Trophoblast cell (in vitro differentiated cells and primary cell): ENCODE data around the gene HRH1.

Experiments
- DNase-seq, 2 donors: peaks; one replicate each; pipeline ENCODE4 v3.0.0-alpha.2; 2016
- H2AFZ ChIP-seq: 2 replicates; pipeline ENCODE4 v1.6.1; 2013; ENCODE audit warnings: low read length, moderate library complexity, mild to moderate bottlenecking; ENCODE audit not compliant: insufficient read depth, poor library complexity
- H2AK5ac ChIP-seq: 2 replicates; pipeline ENCODE4 v1.6.1; 2013; ENCODE audit warnings: mild to moderate bottlenecking, low read length
- H2BK120ac ChIP-seq: 2 replicates; pipeline ENCODE4 v1.6.1; 2013; ENCODE audit warnings: low read length, mild to moderate bottlenecking, moderate library complexity; ENCODE audit not compliant: insufficient read depth, poor library complexity
- H2BK12ac ChIP-seq: 2 replicates; pipeline ENCODE4 v1.6.1; 2013; ENCODE audit warnings: mild to moderate bottlenecking, low read length, moderate library complexity
- H2BK5ac ChIP-seq: 2 replicates; pipeline ENCODE4 v1.6.1; 2013; ENCODE audit warnings: low read length, low read depth, moderate library complexity, mild to moderate bottlenecking; ENCODE audit not compliant: poor library complexity
- H3K14ac ChIP-seq: 2 replicates; pipeline ENCODE4 v1.6.1; 2013; ENCODE audit warnings: mild to moderate bottlenecking, low read length
- H3K18ac ChIP-seq: 2 replicates; pipeline ENCODE4 v1.6.1; 2013; ENCODE audit warnings: mild to moderate bottlenecking, low read length
- H3K23ac ChIP-seq: 2 replicates; pipeline ENCODE4 v1.6.1; 2013; ENCODE audit warnings: low read length
- H3K27ac ChIP-seq: 2 replicates; pipeline ENCODE4 v1.5.1; 2013; ENCODE audit warnings: low read depth, mild to moderate bottlenecking, inconsistent platforms, low read length, moderate library complexity
- H3K27me3 ChIP-seq: 2 replicates; pipeline ENCODE4 v1.6.1; 2013; ENCODE audit warnings: inconsistent platforms, mild to moderate bottlenecking, low read length, moderate library complexity; ENCODE audit not compliant: insufficient read depth
- H3K36me3 ChIP-seq, 2 experiments: 1 replicate in 1 of 2; 2 replicates in 1 of 2; pipeline ENCODE4 v1.6.1; 2013; ENCODE audit warnings: low read length in 2 of 2, mild to moderate bottlenecking in 2 of 2, moderate library complexity in 1 of 2; ENCODE audit not compliant: insufficient read depth in 2 of 2, control insufficient read depth in 1 of 2
- H3K4ac ChIP-seq: 2 replicates; pipeline ENCODE4 v1.6.1; 2013; ENCODE audit warnings: low read depth, mild to moderate bottlenecking, low read length, moderate library complexity
- H3K4me1 ChIP-seq, 2 experiments: 1 replicate in 1 of 2; 2 replicates in 1 of 2; pipeline ENCODE4 v1.6.1; 2013; ENCODE audit warnings: low read length in 2 of 2, mild to moderate bottlenecking in 2 of 2, moderate library complexity in 1 of 2; ENCODE audit not compliant: insufficient read depth in 2 of 2, control insufficient read depth in 1 of 2
- H3K4me2 ChIP-seq: 2 replicates; pipeline ENCODE4 v1.6.1; 2013; ENCODE audit warnings: inconsistent platforms, mild to moderate bottlenecking, low read length, moderate library complexity
- H3K4me3 ChIP-seq: 2 replicates; pipeline ENCODE4 v1.5.1; 2013; ENCODE audit warnings: mild to moderate bottlenecking, low read depth, low read length, inconsistent platforms
- H3K79me1 ChIP-seq: one replicate; pipeline ENCODE4 v1.6.1; 2013; ENCODE audit warnings: low read length
- H3K79me2 ChIP-seq: 2 replicates; pipeline ENCODE4 v1.6.1; 2013; ENCODE audit warnings: low read length, mild to moderate bottlenecking; ENCODE audit not compliant: control insufficient read depth, insufficient read depth, poor library complexity
- H3K9ac ChIP-seq: 2 replicates; pipeline ENCODE4 v1.6.1; 2013; ENCODE audit warnings: mild to moderate bottlenecking, low read length
- H3K9me3 ChIP-seq: 2 replicates; pipeline ENCODE4 v1.6.1; 2013; ENCODE audit warnings: low read depth, mild to moderate bottlenecking, control low read depth, inconsistent platforms, low read length; ENCODE audit not compliant: insufficient read depth
- H4K12ac ChIP-seq: 2 replicates; pipeline ENCODE4 v1.6.1; 2013; ENCODE audit warnings: low read depth, mild to moderate bottlenecking, low read length, moderate library complexity
- H4K8ac ChIP-seq: 2 replicates; pipeline ENCODE4 v1.6.1; 2013; ENCODE audit warnings: low read depth, mild to moderate bottlenecking, low read length, moderate library complexity
- H4K91ac ChIP-seq: one replicate; pipeline ENCODE4 v1.6.1; 2013; ENCODE audit warnings: low read depth, mild to moderate bottlenecking, low read length, moderate library complexity
- WGBS: extraction: QIAGEN DNeasy Blood & Tissue Kit; methylation state at CpG from one replicate; pipeline ENCODE4 v1.1.7; 2013; ENCODE audit warnings: missing lambda C conversion rate; ENCODE audit not compliant: insufficient read length, insufficient coverage; ENCODE audit errors: extremely low coverage; 5-methylcytosine and 5-hydroxymethylcytosine counted together

HRH1 gene

DNA sequence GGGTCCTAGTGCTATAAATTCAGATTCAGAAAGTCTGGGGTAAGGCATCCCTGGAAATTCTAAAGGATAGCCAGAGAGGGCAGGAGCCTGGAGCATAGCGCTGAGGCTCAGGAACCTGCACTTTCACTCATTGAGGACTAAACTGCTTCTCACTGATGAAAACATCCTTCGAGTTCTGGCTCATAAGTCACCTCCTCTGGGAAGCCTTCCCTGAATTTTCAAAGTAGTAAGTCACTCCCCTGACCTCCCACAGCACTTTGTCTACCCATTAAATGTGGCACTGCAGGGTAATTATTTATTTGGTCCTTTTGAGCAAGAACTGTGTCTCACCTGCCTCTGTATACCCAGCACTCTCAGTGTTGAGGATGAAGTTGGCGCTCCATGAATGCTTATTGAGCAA is 30.9 kb downstream of the HRH1 start:
- Histone ChIP-seq H3K18ac (no peak overlapping the region), H2AFZ (peak overlapping the region; percentile 31), H3K4me1 (no peaks in the 10 kb centered on the region), H2AK5ac (no peak overlapping the region), H3K36me3 (no peaks in the 10 kb centered on the region), H3K27me3 (no peaks in the 10 kb centered on the region), H3K4me3 (no peak overlapping the region), H2BK120ac (no peak overlapping the region), H4K12ac (no peak overlapping the region), H3K79me1 (no peaks in the 10 kb centered on the region), H3K23ac (no peak overlapping the region), H4K91ac (no peak overlapping the region), H3K14ac (no peak overlapping the region), H3K4me2 (no peak overlapping the region), H2BK12ac (no peak overlapping the region), H3K4ac (no peak overlapping the region), H3K79me2 (no peaks in the 10 kb centered on the region), H3K9ac (no peak overlapping the region), H3K9me3 (no peaks in the 10 kb centered on the region), H2BK5ac (no peak overlapping the region), H3K27ac (no peak overlapping the region), H4K8ac (no peak overlapping the region)
- DNase-seq = no peak
- no CpG with 5 or more reads among the region's 3 CpGs for WGBS

DNA sequence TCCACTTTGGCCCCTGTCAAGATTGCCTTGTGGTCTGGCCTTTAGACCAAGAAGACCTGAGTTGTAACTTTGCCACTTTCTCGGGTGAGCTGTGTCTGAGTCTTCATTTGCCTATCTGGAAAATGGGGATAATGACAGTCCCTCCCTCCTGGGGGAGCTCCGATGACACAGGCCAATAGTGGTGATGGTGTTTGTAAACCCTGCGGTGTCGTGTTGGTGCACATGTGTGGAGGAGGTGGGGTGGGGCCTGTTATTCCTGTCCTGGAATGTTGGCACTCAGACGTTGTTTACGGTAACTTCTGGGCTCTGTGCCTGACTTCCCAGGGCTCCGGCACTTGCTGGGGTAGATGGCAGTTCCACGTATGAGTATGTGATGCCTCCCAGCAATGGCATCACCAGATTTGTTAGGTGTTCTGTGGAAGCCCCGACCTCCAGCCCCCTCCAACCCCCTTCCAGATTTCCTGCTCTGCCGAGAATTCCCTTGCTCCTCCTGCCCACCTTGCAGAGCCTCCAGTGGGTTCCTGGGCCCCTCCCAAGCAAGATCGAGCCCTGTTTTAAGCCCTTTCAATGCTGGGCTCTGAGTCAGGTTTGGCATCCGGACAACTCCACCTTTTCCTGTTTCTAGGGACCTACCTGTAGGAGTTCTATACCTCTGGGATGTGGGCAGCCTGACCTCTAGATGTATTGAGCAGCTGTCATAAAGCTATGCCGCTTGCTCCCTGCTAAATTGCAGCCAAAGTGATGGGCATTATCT is 31.4 kb downstream of the HRH1 start:
- Histone ChIP-seq H3K9me3 (no peaks in the 10 kb centered on the region), H2AFZ (peak overlapping the region; percentile 31), H2BK12ac (no peak overlapping the region), H3K9ac (no peak overlapping the region), H3K27me3 (no peaks in the 10 kb centered on the region), H2BK5ac (no peak overlapping the region), H3K4me1 (no peaks in the 10 kb centered on the region), H3K4me2 (no peak overlapping the region), H3K27ac (no peak overlapping the region), H4K12ac (no peak overlapping the region), H4K91ac (no peak overlapping the region), H3K14ac (no peak overlapping the region), H3K79me1 (no peaks in the 10 kb centered on the region), H3K36me3 (no peaks in the 10 kb centered on the region), H2BK120ac (no peak overlapping the region), H3K4ac (no peak overlapping the region), H3K18ac (no peak overlapping the region), H2AK5ac (no peak overlapping the region), H3K4me3 (no peak overlapping the region), H3K79me2 (no peaks in the 10 kb centered on the region), H4K8ac (no peak overlapping the region), H3K23ac (no peak overlapping the region)
- peak in 1 of 2 donors; percentile 9 for DNase-seq
- WGBS = no CpG with 5 or more reads among the region's 13 CpGs

DNA sequence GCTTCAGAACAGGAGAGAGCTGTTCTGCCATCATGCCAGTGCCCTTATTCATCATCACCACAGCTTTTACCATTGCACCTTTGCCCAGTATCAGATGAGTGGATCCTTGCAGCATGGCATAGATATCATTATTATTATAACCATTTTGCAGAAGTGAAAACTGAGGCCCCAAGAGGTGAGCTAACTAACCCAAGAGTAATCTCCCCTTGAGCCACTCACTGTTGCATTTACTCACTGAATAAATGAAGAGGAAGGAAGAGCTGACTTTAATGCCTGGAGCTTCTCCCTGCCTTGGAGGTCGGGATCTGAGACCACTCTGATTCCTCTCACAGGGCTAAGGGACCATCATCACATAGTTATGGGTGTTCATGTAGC is 32.0 kb downstream of the HRH1 start:
- WGBS = no CpG with 5 or more reads among the region's 1 CpG
- H2BK12ac ChIP-seq = no peak overlapping the region
- H3K79me2 ChIP-seq = no peaks in the 10 kb centered on the region
- no peaks in the 10 kb centered on the region for H3K4me1 ChIP-seq
- H4K12ac ChIP-seq = no peak overlapping the region
- H2BK5ac ChIP-seq = no peak overlapping the region
- H4K8ac ChIP-seq = no peak overlapping the region
- no peak overlapping the region for H2BK120ac ChIP-seq
- no peak overlapping the region for H3K9ac ChIP-seq
- no peak overlapping the region for H4K91ac ChIP-seq
- no peaks in the 10 kb centered on the region for H3K27me3 ChIP-seq
- no peak overlapping the region for H3K4ac ChIP-seq
- no peak overlapping the region for H2AFZ ChIP-seq
- no peaks in the 10 kb centered on the region for H3K36me3 ChIP-seq
- H3K18ac ChIP-seq = no peak overlapping the region
- H3K14ac ChIP-seq = no peak overlapping the region
- no peak overlapping the region for H3K27ac ChIP-seq
- H3K9me3 ChIP-seq = no peaks in the 10 kb centered on the region
- H3K79me1 ChIP-seq = no peaks in the 10 kb centered on the region
- no peak overlapping the region for H3K4me3 ChIP-seq
- DNase-seq = no peak
- H3K4me2 ChIP-seq = no peak overlapping the region
- no peak overlapping the region for H2AK5ac ChIP-seq
- no peak overlapping the region for H3K23ac ChIP-seq

DNA sequence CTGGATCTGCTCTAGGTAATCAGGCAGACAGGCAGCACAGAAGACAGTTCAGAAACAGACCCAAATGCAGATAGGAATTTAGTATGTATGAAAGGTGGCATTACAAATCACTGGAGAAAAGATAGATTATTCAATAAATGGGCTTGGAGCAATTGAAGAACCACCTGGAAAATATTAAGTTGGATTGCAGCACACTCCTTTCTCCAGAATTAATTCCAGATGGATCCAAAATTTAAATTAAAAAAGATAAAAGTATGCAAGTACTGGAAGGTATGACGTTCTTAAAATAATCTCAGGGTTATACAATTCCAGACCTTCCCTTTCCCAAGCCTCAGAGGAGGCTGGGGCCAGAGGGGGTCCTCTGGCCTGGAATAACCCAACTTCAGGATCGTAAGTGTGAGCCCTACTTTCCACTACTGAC is 32.5 kb downstream of the HRH1 start:
- Histone ChIP-seq H3K4me1 (no peaks in the 10 kb centered on the region), H2BK12ac (no peak overlapping the region), H3K14ac (no peak overlapping the region), H3K79me2 (no peaks in the 10 kb centered on the region), H3K9me3 (no peaks in the 10 kb centered on the region), H3K79me1 (no peaks in the 10 kb centered on the region), H4K12ac (no peak overlapping the region), H3K18ac (no peak overlapping the region), H2BK5ac (no peak overlapping the region), H3K27ac (no peak overlapping the region), H3K4me2 (no peak overlapping the region), H3K9ac (no peak overlapping the region), H2AK5ac (no peak overlapping the region), H3K4ac (no peak overlapping the region), H3K36me3 (no peaks in the 10 kb centered on the region), H3K27me3 (no peaks in the 10 kb centered on the region), H2AFZ (no peak overlapping the region), H3K4me3 (no peak overlapping the region), H4K8ac (no peak overlapping the region), H4K91ac (no peak overlapping the region), H2BK120ac (no peak overlapping the region), H3K23ac (no peak overlapping the region)
- WGBS = no CpG with 5 or more reads among the region's 2 CpGs
- no peak for DNase-seq
